SJSA1 (cell line): ENCODE measurements around the gene MBD6. TPM values are rescaled to one million over a fixed set of nuclear protein-coding genes. Genes with fewer than 3 reads are reported as not detected.
"Not testable (repeated sequence)": the region's sequence is repeated elsewhere in the genome, so short reads cannot be mapped to it uniquely, and the experiment has no call there.

Experiments
- DNase-seq, 2 experiments: peaks; one replicate each; pipeline ENCODE4 v3.0.0-alpha.2; 2015 to 2020; ENCODE audit warnings: low spot score in 2 of 2, low read depth in 1 of 2
- H3K27ac ChIP-seq: fragments of 250-450 bp; sonication (Bioruptor Pico); 2 replicates; pipeline ENCODE4 v1.5.1; 2020; ENCODE audit warnings: mild to moderate bottlenecking, moderate library complexity
- H3K27me3 ChIP-seq: fragments of 250-450 bp; sonication (Bioruptor Pico); replicated peaks from 2 replicates; pipeline ENCODE4 v1.5.1; 2020; ENCODE audit warnings: mild to moderate bottlenecking, moderate library complexity
- H3K36me3 ChIP-seq: fragments of 250-450 bp; sonication (Bioruptor Pico); 2 replicates; pipeline ENCODE4 v1.5.1; 2020; ENCODE audit warnings: mild to moderate bottlenecking
- H3K4me1 ChIP-seq: fragments of 250-450 bp; sonication (Bioruptor Pico); replicated peaks from 2 replicates; pipeline ENCODE4 v1.6.1; 2021; ENCODE audit warnings: mild to moderate bottlenecking
- H3K4me3 ChIP-seq: fragments of 250-450 bp; sonication (Bioruptor Pico); 2 replicates; pipeline ENCODE4 v1.5.1; 2020; ENCODE audit warnings: mild to moderate bottlenecking
- H3K9me3 ChIP-seq: fragments of 250-450 bp; sonication (Bioruptor Pico); replicated peaks from 2 replicates; pipeline ENCODE4 v1.5.1; 2020; ENCODE audit warnings: mild to moderate bottlenecking
- total RNA-seq: library from RNA; depleted of rRNA; stranded (reverse); fragments of >200 nt; shearing (Covaris generic); gene quantifications from 2 replicates; pipeline ENCODE4 v1.2.3, GENCODE V29; 2014

The MBD6 gene
- total RNA-seq, 1 experiment from 2014 or later, result 70.5 TPM

DNA sequence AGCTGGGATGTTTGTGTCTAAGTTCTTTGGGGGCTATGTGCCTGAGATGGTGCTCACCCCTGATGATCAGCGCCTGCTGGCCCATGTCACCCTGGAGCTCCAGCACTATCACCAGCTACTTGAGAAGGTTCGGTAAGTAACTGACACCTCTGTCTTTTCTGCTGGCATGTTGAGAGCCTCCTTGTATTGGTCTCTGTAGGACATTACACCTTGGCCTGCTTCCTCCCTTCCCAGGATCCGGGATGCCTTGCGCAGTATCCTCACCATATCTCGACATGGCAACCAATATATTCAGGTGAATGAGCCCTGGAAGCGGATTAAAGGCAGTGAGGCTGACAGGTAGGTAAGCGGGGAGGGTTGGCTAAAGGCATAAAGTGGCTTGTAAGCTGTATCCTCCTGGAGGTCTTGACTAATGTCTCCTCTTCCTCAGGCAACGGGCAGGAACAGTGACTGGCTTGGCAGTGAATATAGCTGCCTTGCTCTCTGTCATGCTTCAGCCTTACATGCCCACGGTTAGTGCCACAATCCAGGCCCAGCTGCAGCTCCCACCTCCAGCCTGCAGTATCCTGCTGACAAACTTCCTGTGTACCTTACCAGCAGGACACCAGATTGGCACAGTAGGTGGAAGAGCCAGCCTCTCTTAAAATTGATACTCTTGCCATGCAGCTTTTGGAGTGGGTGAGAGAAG, 7.8 kb upstream of the MBD6 start:
- peak in 1 of 2 experiments; percentile 93 for DNase-seq
- Histone ChIP-seq H3K27ac (no peak overlapping the region), H3K36me3 (peaks cover 100% of the 10 kb centered on the region), H3K4me1 (peaks cover 29% of the 10 kb centered on the region), H3K27me3 (no peaks in the 10 kb centered on the region), H3K9me3 (no peaks in the 10 kb centered on the region), H3K4me3 (no peak overlapping the region)

DNA sequence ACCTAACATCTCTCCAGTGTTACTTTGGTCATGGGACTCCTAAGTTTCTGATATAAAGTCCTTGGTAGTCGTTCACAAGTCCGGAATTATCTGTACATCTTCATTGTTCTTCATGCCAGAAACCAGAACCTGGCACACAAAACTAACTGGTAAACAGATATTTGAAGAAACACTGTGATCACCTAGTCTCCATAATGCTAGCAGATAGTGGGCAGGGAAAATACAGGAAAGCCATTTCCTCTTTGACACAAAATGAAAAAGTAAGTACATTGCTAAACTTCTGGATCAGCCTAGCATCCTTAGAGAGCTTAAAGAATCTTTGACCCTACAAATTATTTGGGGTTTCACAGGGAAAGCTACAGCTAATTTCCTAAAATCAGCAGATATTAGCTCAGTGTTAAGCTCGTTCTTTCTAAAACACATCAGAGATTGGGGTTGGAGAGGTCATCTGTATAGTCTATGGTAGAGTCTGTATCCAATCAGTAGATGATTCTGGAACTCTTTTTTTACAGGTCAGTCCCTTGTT, 7.2 kb upstream of the MBD6 start:
- no peak overlapping the region for H3K27ac ChIP-seq
- H3K4me1 ChIP-seq, result peaks cover 29% of the 10 kb centered on the region
- no peak overlapping the region for H3K4me3 ChIP-seq
- H3K36me3 ChIP-seq, result peaks cover 98% of the 10 kb centered on the region
- H3K27me3 ChIP-seq, result no peaks in the 10 kb centered on the region
- no peak for DNase-seq
- H3K9me3 ChIP-seq, result no peaks in the 10 kb centered on the region

DNA sequence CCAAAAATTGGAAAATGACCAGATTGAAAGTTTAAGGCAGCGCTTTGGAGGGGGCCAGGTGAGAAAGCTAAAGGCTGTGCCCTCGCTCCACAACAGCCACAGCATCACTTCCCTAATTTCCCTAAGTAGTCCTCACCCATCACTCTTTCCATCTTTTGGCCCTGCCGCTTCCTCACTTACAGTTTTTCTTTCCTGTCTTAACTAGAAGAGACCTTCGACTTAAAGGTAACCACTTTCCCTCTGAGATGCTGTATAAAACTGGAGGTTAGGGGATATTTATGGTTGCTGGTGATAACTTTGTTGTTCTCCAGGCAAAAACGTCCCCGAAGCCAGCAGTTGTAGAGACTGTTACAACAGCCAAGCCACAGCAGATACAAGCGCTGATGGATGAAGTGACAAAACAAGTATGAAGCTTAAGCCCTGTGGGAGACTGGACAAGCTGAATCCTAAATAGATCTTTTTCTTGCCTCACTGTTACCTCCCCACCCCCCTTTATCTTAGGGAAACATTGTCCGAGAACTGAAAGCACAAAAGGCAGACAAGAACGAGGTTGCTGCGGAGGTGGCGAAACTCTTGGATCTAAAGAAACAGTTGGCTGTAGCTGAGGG, 6.6 kb upstream of the MBD6 start:
- peaks cover 93% of the 10 kb centered on the region for H3K36me3 ChIP-seq
- no peak overlapping the region for H3K27ac ChIP-seq

DNA sequence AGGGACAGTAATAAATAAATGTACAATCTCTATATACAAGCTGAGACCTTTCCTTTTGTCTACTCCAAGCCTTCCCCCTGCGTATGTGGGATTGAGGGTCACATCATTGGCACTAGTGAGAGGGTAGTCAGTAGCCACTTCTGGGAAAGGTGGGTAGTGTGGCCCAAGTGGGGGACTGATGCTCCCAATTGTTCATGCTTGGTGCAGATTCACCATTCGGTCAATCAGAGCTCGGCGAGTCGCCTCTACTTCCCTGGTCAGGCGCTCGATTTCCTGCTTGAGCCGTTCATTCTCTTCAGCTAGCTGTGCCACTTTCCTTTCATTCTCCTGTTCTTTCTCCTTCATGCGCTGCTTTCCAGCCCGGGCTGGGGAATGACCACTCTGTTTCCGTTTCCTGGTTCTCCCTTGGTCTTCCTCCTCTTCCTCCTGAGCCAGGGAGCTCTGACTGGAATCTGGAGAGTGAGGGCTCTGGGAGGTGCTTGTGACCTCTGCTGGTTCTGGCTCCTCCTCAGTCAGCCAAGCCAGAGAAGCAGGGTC, 5.9 kb upstream of the MBD6 start:
- H3K27ac ChIP-seq, result no peak overlapping the region
- H3K27me3 ChIP-seq, result no peaks in the 10 kb centered on the region
- peak in 1 of 2 experiments; percentile 95 for DNase-seq
- H3K4me1 ChIP-seq, result peaks cover 39% of the 10 kb centered on the region
- peaks cover 86% of the 10 kb centered on the region for H3K36me3 ChIP-seq
- no peak overlapping the region for H3K4me3 ChIP-seq
- no peaks in the 10 kb centered on the region for H3K9me3 ChIP-seq

More for the DNA sequence above, 6.6 kb upstream of the MBD6 start:
- H3K27me3 ChIP-seq, result no peaks in the 10 kb centered on the region
- H3K9me3 ChIP-seq, result no peaks in the 10 kb centered on the region
- DNase-seq, result peak in 1 of 2 experiments; percentile 92
- no peak overlapping the region for H3K4me3 ChIP-seq
- H3K4me1 ChIP-seq, result peaks cover 33% of the 10 kb centered on the region

DNA sequence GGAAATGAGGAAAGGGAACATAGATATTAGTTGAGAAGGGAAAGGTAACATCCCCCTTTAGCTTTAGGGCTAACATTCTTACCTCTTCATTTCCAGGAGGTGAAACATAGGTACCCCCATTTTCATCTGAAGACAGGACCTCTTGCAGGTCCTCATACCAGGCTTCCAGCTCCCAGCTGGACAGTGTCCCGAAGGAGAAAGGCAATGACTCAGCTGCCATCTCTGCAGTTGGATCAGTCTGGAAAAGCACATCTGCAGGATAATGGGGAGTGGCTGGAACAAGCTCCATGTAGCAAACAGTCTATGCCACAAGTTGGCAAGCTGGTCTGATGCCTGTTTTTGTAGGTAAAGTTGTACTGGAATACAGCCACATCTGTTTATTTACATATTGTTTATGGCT, 5.4 kb upstream of the MBD6 start:
- Histone ChIP-seq H3K4me3 (no peak overlapping the region), H3K27me3 (no peaks in the 10 kb centered on the region), H3K27ac (no peak overlapping the region), H3K36me3 (peaks cover 81% of the 10 kb centered on the region), H3K9me3 (no peaks in the 10 kb centered on the region), H3K4me1 (peaks cover 44% of the 10 kb centered on the region)
- peak in 1 of 2 experiments; percentile 98 for DNase-seq

DNA sequence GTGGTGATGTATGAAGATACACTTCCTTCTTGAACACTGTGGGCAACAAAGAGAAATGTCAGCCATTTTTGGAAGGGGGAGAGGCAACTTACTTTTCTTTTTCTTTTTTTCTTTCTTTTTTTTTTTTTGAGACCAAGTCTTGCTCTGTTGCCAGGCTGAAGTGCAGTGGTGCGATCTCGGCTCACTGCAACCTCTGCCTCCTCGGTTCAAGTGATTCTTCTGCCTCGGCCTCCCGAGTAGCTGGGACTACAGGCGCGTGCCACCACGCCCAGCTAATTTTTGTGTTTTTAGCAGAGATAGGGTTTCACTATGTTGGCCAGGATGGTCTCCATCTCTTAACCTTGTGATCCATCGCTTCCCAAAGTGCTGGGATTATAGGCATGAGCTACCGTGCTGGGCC, 4.9 kb upstream of the MBD6 start:
- not testable (repeated sequence) for H3K27me3 ChIP-seq, H3K4me3 ChIP-seq, H3K9me3 ChIP-seq
- H3K36me3 ChIP-seq, result peaks cover 76% of the 10 kb centered on the region
- DNase-seq, result peak; percentile 79 to 89
- peak overlapping the region; percentile 0 for H3K27ac ChIP-seq
- H3K4me1 ChIP-seq, result peaks cover 47% of the 10 kb centered on the region

DNA sequence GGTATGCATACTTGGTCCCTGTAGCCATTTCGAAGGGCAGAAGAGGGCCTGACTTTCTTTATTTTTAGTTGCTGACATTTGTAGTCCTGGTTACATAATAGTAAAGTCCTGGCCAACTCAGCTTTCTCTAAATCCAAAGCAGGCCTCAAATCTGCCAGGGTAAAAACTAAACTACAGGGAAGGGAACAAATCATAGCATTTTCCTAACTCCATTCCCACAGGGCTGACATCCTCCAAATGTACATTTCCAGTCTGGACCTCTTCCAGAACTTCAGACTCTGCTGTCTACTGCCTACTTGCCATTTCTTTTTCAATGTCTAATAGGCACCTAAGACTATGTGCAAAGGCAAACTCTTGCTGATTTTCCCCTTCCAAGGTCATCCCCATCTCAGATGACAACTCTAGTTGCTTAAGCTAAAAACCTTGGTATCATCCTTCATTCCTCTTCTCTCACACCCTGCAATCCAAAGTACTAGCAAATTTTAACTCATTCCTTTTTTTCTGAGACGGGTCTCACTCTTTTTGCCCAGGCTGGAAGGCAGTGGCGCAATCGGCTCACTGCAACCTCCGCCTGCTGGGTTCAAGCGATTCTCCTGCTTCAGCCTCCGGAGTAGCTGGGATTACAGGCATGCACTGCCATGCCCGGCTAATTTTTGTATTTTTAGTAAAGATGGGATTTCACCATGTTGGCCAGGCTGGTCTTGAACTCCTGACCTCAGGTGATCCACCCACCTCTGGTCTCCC, 4.3 kb upstream of the MBD6 start:
- peak overlapping the region; percentile 60 for H3K4me3 ChIP-seq
- DNase-seq, result peak; percentile 77 to 82
- H3K4me1 ChIP-seq, result peaks cover 49% of the 10 kb centered on the region
- no peaks in the 10 kb centered on the region for H3K9me3 ChIP-seq
- peaks cover 73% of the 10 kb centered on the region for H3K36me3 ChIP-seq
- no peaks in the 10 kb centered on the region for H3K27me3 ChIP-seq
- peak overlapping the region; percentile 0 for H3K27ac ChIP-seq

DNA sequence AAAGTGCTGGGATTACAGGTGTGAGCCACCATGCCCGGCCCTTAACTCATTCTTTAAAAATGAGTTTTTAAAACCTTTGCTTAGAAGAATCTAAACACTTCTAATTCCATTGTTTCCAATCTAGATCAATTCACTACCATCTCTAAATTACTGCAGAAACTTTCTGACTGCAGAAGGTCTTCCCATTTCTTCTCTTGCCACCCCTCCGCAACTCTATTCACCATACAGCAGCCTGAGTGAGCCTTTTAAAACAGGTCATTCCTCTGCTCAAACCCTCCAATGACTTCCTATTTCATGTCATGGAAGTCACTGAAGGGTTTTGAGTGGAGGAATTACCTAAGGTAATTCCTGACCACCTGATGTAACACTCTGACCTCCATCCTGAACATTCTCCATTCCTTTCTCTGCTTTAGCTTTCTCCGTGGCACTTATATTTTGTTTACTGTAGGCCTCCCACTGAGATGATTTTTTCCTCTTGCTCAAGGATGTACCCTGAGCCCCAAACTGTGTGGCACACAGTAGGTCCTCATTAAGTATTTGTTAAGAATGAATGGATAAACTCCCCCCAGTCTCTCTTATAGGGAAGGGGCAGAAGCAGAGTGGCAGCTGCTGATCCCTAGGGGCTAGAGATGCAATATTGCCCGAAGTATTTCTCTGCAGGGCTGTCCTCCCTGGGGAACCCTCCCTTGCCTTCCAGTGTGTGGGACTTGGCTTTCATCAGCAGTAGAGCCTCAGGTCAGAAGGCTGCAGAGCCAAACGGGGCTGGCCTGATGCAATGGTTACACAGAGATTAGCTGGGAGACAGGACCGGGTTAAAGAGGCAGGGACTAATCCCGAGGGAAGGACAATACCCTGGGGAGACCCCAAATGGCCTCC, 3.5 kb upstream of the MBD6 start:
- Histone ChIP-seq H3K27me3 (no peaks in the 10 kb centered on the region), H3K27ac (peak overlapping the region; percentile 76), H3K4me3 (peak overlapping the region; percentile 60), H3K36me3 (peaks cover 73% of the 10 kb centered on the region), H3K9me3 (no peaks in the 10 kb centered on the region), H3K4me1 (peaks cover 58% of the 10 kb centered on the region)
- peak in 1 of 2 experiments; percentile 86 for DNase-seq

DNA sequence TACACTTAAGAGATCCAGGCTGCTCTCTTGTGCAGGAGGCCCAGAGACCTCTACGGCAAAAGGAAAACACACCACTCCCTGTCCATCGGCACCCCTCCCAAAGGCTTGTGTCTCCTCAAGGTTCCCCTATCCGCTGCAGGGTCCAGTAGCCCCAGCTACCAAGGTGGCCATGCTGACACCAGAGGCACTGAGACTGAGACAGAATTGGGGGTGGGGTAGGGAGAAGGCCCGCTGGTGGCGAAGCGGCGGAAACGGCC, 2.9 kb upstream of the MBD6 start:
- Histone ChIP-seq H3K4me3 (peak overlapping the region; percentile 60), H3K9me3 (no peaks in the 10 kb centered on the region), H3K27me3 (no peaks in the 10 kb centered on the region), H3K27ac (peak overlapping the region; percentile 76), H3K36me3 (peaks cover 73% of the 10 kb centered on the region), H3K4me1 (peaks cover 63% of the 10 kb centered on the region)
- DNase-seq, result no peak

DNA sequence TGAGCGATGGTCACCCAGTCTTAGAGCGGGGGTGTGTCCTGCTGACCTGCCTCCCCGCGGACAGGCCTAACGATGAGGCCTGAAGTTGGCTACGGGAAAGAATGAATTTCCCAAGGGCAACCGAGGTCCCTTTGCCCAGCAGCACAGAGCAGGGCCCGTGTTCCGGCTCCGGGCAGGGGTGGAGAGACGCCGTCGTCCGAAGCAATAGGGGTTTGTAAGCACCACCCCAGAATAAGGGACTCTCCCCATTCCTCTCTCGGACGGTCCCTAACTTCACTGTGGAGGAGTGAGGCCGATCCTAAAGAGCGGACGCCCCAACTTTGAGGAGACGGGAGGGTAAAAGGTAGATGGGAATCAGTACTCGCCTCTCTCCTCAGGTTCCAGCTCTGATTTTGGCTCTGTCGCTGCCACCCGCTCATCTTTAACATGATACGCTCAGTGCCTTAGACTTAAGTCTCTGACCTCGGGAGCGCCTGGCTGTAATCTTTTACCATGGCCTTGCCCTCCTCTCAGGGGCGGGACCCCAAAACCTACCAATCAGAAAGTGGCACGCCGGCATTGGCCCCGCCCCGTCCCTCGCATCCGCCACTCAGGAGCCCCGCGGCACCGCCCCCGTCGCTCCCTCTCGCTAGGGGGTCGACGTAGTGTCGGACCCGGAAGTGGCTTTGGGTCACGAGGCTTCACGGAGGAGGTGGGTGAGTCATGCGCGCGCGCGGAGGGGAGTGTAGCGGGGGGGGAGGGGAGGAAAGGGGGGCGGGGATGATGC, 2.4 kb upstream of the MBD6 start, which contains the start of gene DDIT3:
Gene DDIT3 (minus strand): TSS at position 462 of the 766 bp plus-strand sequence. CDS start 3,108 bp downstream, outside the sequence.
- Histone ChIP-seq H3K9me3 (no peaks in the 10 kb centered on the region), H3K27me3 (no peaks in the 10 kb centered on the region), H3K36me3 (peaks cover 73% of the 10 kb centered on the region), H3K4me3 (peak within 1 kb of the TSS; percentile 60), H3K4me1 (peaks cover 66% of the 10 kb centered on the region), H3K27ac (peak within 1 kb of the TSS; percentile 95)
- no peak for DNase-seq

DNA sequence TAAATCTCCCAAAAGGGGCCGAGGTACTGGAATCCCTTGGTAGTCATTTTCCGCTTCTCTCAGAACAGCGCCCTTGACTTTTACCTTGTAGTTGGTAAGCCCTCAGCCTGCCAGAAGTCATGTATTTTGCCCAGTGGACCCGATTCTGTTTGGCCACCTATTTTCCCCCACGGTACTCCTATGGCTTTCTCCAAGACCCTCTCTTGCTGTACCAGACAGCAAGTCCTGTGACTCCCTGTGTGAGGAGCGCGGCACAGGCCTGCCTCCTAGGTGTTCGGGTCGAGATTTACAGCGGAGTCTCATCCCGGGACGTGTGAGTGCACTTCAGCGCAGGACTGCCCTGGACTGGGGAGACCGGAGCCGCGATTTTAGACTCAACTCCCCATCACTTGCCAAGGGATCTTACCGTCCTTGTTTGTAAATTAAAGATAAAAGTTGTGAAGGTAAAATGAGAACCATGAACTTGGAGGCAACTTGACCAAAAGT, 1.1 kb upstream of the MBD6 start:
- H3K27me3 ChIP-seq, result no peaks in the 10 kb centered on the region
- no peaks in the 10 kb centered on the region for H3K9me3 ChIP-seq
- peak overlapping the region; percentile 51 for H3K4me3 ChIP-seq
- H3K36me3 ChIP-seq, result peaks cover 73% of the 10 kb centered on the region
- no peak for DNase-seq
- peaks cover 66% of the 10 kb centered on the region for H3K4me1 ChIP-seq
- peak overlapping the region; percentile 95 for H3K27ac ChIP-seq

DNA sequence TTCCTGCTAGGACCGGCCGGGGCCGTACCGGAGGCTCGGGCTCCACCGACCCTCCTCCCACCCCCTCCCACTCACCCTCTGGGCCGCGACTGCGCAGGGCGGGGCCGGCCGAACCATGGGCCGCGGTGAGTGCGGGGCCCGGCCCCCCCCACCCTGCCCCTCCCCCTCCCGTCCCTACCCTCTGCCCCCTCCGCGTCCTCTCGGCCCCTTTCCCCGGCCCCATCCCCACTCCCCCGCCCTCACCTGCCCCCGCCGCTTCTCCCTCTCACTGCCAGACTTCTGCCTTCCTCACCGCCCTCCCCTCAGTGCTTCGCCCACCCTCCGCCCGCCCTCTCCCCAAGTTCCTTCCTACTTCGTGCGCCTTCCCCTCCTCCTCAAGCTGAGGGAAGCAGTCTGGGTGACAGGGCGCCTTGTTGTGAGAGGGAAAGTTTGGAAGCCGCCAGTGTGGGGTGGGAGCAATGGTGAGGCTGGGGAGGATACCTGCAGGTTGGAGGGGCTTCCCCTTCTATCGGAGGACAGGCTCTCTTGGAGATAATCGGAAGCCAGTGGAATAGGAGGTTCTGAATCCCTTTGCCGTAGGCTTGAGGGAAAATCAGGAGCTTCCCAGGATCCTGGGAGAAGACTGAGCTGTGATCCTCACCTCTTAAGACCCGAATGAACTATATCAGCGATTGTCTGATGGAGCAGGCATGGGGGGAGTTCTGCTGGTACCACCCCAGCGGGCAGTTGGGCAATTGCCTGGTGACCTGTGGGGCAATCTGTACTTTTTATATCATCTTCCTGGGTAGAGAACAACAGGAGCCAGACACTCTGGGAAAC, 472 bp downstream of the MBD6 start:
- peak overlapping the region; percentile 95 for H3K27ac ChIP-seq
- peaks cover 54% of the 10 kb centered on the region for H3K4me1 ChIP-seq
- no peak for DNase-seq
- H3K27me3 ChIP-seq, result no peaks in the 10 kb centered on the region
- peaks cover 73% of the 10 kb centered on the region for H3K36me3 ChIP-seq
- H3K4me3 ChIP-seq, result peak overlapping the region; percentile 51
- no peaks in the 10 kb centered on the region for H3K9me3 ChIP-seq
